Left lobe of liver (tissue), 2 donors: ENCODE measurements around the gene SGIP1. TPM values are rescaled to one million over a fixed set of nuclear protein-coding genes. Genes with fewer than 3 reads are reported as not detected.

Experiments
- ATAC-seq: fragments of 200-7000 bp; cut with Tn5 transposase; one replicate; pipeline ENCODE4 v1.9.1; 2020; ENCODE audit warnings: mild to moderate bottlenecking, moderate library complexity
- DNase-seq: peaks from one replicate; pipeline ENCODE4 v3.0.0-alpha.2; 2020; ENCODE audit warnings: low spot score
- total RNA-seq: library from RNA; stranded (reverse); gene quantifications from one replicate; pipeline ENCODE4 v1.2.1, GENCODE V29; 2021
- donor health status: DM: no; HTN: no; CAD: no; lungs with moderate emphysema.
- donor health status: DM: no; HTN: yes; CAD: no.

Gene SGIP1
- total RNA-seq, 1 donor from 2014 or later, result 0.30 TPM

GRCh38 chr1:66520655-66521054, 13.3 kb upstream of the SGIP1 start:
- DNase-seq (no peak), ATAC-seq (no peak)

GRCh38 chr1:66521721-66522365, 12.1 kb upstream of the SGIP1 start:
- DNase-seq, result no peak

GRCh38 chr1:66523562-66523961, 10.4 kb upstream of the SGIP1 start:
- no peak for DNase-seq
- no peak for ATAC-seq

More at GRCh38 chr1:66521721-66522365, 12.1 kb upstream of the SGIP1 start:
- ATAC-seq, result no peak

GRCh38 chr1:66525086-66525485, 8.9 kb upstream of the SGIP1 start:
- ATAC-seq, result no peak
- DNase-seq, result no peak

- no peak for DNase-seq
- no peak for ATAC-seq
Observed at GRCh38 chr1:66526036-66526435, 7.9 kb upstream of the SGIP1 start.

- DNase-seq (no peak), ATAC-seq (no peak)
Observed at GRCh38 chr1:66526991-66527390, 7.0 kb upstream of the SGIP1 start.

- ATAC-seq, result no peak
Observed at GRCh38 chr1:66527686-66528085, 6.3 kb upstream of the SGIP1 start.

GRCh38 chr1:66528580-66528979, 5.4 kb upstream of the SGIP1 start:
- ATAC-seq (no peak), DNase-seq (no peak)

More at GRCh38 chr1:66527686-66528085, 6.3 kb upstream of the SGIP1 start:
- no peak for DNase-seq

GRCh38 chr1:66532214-66532613, 1.7 kb upstream of the SGIP1 start:
- ATAC-seq, result no peak
- DNase-seq, result no peak

GRCh38 chr1:66532798-66533783, 862 bp upstream of the SGIP1 start:
- DNase-seq (no peak), ATAC-seq (no peak)

GRCh38 chr1:66535061-66535460, 1.1 kb downstream of the SGIP1 start:
- ATAC-seq (no peak), DNase-seq (no peak)

- DNase-seq (no peak), ATAC-seq (no peak)
Observed at GRCh38 chr1:66535853-66536252, 1.9 kb downstream of the SGIP1 start.

GRCh38 chr1:66537718-66538117, 3.8 kb downstream of the SGIP1 start:
- DNase-seq (no peak), ATAC-seq (no peak)

- ATAC-seq (no peak), DNase-seq (no peak)
Observed at GRCh38 chr1:66539491-66539890, 5.5 kb downstream of the SGIP1 start.

- DNase-seq (no peak), ATAC-seq (no peak)
Observed at GRCh38 chr1:66540434-66541032, 6.6 kb downstream of the SGIP1 start.

GRCh38 chr1:66542314-66542713, 8.4 kb downstream of the SGIP1 start:
- no peak for ATAC-seq
- no peak for DNase-seq

GRCh38 chr1:66542811-66543767, 9.1 kb downstream of the SGIP1 start:
- DNase-seq (peak; percentile 72), ATAC-seq (peak; percentile 92)

GRCh38 chr1:66546047-66546810, 12.3 kb downstream of the SGIP1 start:
- no peak for DNase-seq
- no peak for ATAC-seq

GRCh38 chr1:66549017-66549416, 15.1 kb downstream of the SGIP1 start:
- ATAC-seq (no peak), DNase-seq (no peak)

- DNase-seq, result no peak
- ATAC-seq, result no peak
Observed at GRCh38 chr1:66550243-66550642, 16.3 kb downstream of the SGIP1 start.
